SU-DHL-6 (cell line): ENCODE results near the gene NLGN1.

Experiments
- H2AFZ ChIP-seq: fragments of 200-600 bp; sonication (generic); 2 replicates; pipeline ENCODE4 v1.6.1; 2014; ENCODE audit warnings: low read depth, mild to moderate bottlenecking, moderate library complexity, mixed read lengths, antibody characterized with exemption, low read length; ENCODE audit not compliant: severe bottlenecking
- H3F3A ChIP-seq: fragments of 200-600 bp; shearing (Covaris generic); 2 replicates; pipeline ENCODE4 v1.6.0; 2016; ENCODE audit warnings: antibody characterized with exemption, mild to moderate bottlenecking; ENCODE audit not compliant: insufficient read depth
- H3K27ac ChIP-seq: fragments of 200-600 bp; sonication (generic); 2 replicates; pipeline ENCODE4 v1.5.1; 2016; ENCODE audit warnings: low read depth, mild to moderate bottlenecking, low read length, moderate library complexity, mixed read lengths
- H3K27me3 ChIP-seq: fragments of 200-600 bp; sonication (generic), shearing (Covaris generic); 2 replicates; pipeline ENCODE4 v1.6.0; 2014; ENCODE audit warnings: mild to moderate bottlenecking, low read length
- H3K36me3 ChIP-seq: fragments of 200-600 bp; sonication (generic); 2 replicates; pipeline ENCODE4 v1.6.1; 2014; ENCODE audit warnings: mild to moderate bottlenecking, low read length, mixed read lengths
- H3K4me2 ChIP-seq: fragments of 300-600, 200-600 bp; shearing (Covaris generic), sonication (generic); 2 replicates; pipeline ENCODE4 v1.6.0; 2014; ENCODE audit warnings: low read length, low read depth, mild to moderate bottlenecking; ENCODE audit not compliant: poor library complexity, severe bottlenecking
- H3K4me3 ChIP-seq: fragments of 200-600 bp; sonication (generic); 2 replicates; pipeline ENCODE4 v1.5.1; 2014; ENCODE audit warnings: antibody characterized with exemption, low read length, mild to moderate bottlenecking, mixed read lengths; ENCODE audit not compliant: insufficient read depth, poor library complexity, severe bottlenecking
- H3K79me2 ChIP-seq: fragments of 200-600 bp; sonication (generic); 2 replicates; pipeline ENCODE4 v1.6.1; 2014; ENCODE audit warnings: mild to moderate bottlenecking, low read length, moderate library complexity; ENCODE audit not compliant: insufficient read depth
- H3K9ac ChIP-seq: fragments of 200-600 bp; sonication (generic); 2 replicates; pipeline ENCODE4 v1.7.0; 2014; ENCODE audit warnings: mild to moderate bottlenecking, low read length
- H3K9me2 ChIP-seq: fragments of 200-600 bp; sonication (generic); replicated peaks from 2 replicates; pipeline ENCODE4 v1.6.1; 2014; ENCODE audit warnings: low read length; ENCODE audit not compliant: insufficient read depth
- H3K9me3 ChIP-seq: fragments of 200-600 bp; sonication (generic); 2 replicates; pipeline ENCODE4 v1.6.1; 2014; ENCODE audit warnings: low read length, mixed read lengths; ENCODE audit not compliant: insufficient read depth
- H4K20me1 ChIP-seq: fragments of 200-600 bp; sonication (generic); 2 replicates; pipeline ENCODE4 v1.6.1; 2014; ENCODE audit warnings: low read depth, mild to moderate bottlenecking, antibody characterized with exemption, low read length, moderate library complexity, mixed read lengths
- CTCF ChIP-seq: fragments of 200-600 bp; sonication (generic); IDR thresholded peaks from one replicate; pipeline ENCODE4 v1.5.1; 2017; ENCODE audit warnings: antibody characterized with exemption, mild to moderate bottlenecking, low read length, moderate library complexity; ENCODE audit not compliant: insufficient read depth, poor library complexity, severe bottlenecking
- EZH2phosphoT487 ChIP-seq: fragments of 200-600 bp; sonication (generic), shearing (Covaris generic); conservative IDR thresholded peaks from 2 replicates; pipeline ENCODE4 v1.6.1; 2018; ENCODE audit warnings: mild to moderate bottlenecking, antibody characterized with exemption, low read length, moderate library complexity, mixed read lengths

The NLGN1 gene

GRCh38 chr3:174116421-174116820 lies 718.9 kb downstream of the NLGN1 start:
- Histone ChIP-seq H3F3A (no peaks in the 10 kb centered on the region), H3K36me3 (no peaks in the 10 kb centered on the region), H2AFZ (no peak overlapping the region), H3K4me2 (no peak overlapping the region), H3K4me3 (no peak overlapping the region), H3K9me2 (no peaks in the 10 kb centered on the region), H3K27me3 (no peaks in the 10 kb centered on the region), H3K27ac (no peak overlapping the region), H4K20me1 (no peaks in the 10 kb centered on the region), H3K9ac (no peak overlapping the region), H3K79me2 (no peaks in the 10 kb centered on the region), H3K9me3 (no peaks in the 10 kb centered on the region)
- no peak for TF ChIP-seq CTCF
- TF ChIP-seq EZH2phosphoT487 = no peak

- no peak overlapping the region for H3K4me2 ChIP-seq
- H3K27ac ChIP-seq = no peak overlapping the region
- H4K20me1 ChIP-seq = no peaks in the 10 kb centered on the region
- no peak overlapping the region for H3K4me3 ChIP-seq
- no peak overlapping the region for H2AFZ ChIP-seq
- H3F3A ChIP-seq = no peaks in the 10 kb centered on the region
- H3K27me3 ChIP-seq = no peaks in the 10 kb centered on the region
- no peak for TF ChIP-seq EZH2phosphoT487
- no peak for TF ChIP-seq CTCF
- no peaks in the 10 kb centered on the region for H3K9me3 ChIP-seq
- no peaks in the 10 kb centered on the region for H3K9me2 ChIP-seq
- H3K36me3 ChIP-seq = no peaks in the 10 kb centered on the region
- no peaks in the 10 kb centered on the region for H3K79me2 ChIP-seq
- no peak overlapping the region for H3K9ac ChIP-seq
Measured at GRCh38 chr3:174120997-174121396, 723.5 kb downstream of the NLGN1 start.

GRCh38 chr3:174122411-174122810 lies 724.9 kb downstream of the NLGN1 start:
- H4K20me1 ChIP-seq = no peaks in the 10 kb centered on the region
- H3K4me2 ChIP-seq = no peak overlapping the region
- no peak overlapping the region for H3K27ac ChIP-seq
- no peak overlapping the region for H2AFZ ChIP-seq
- no peaks in the 10 kb centered on the region for H3K79me2 ChIP-seq
- H3K4me3 ChIP-seq = no peak overlapping the region
- no peaks in the 10 kb centered on the region for H3K9me2 ChIP-seq
- no peaks in the 10 kb centered on the region for H3K36me3 ChIP-seq
- no peaks in the 10 kb centered on the region for H3K27me3 ChIP-seq
- TF ChIP-seq EZH2phosphoT487 (no peak), CTCF (no peak)
- H3K9ac ChIP-seq = no peak overlapping the region
- H3K9me3 ChIP-seq = no peaks in the 10 kb centered on the region
- H3F3A ChIP-seq = no peaks in the 10 kb centered on the region
